ENCODE data around the gene TYW1B. TPM values are rescaled to one million over a fixed set of nuclear protein-coding genes. Genes with fewer than 3 reads are reported as not detected.
"Not testable (repeated sequence)": the region's sequence is repeated elsewhere in the genome, so short reads cannot be mapped to it uniquely, and the experiment has no call there.

TYW1B gene
- total RNA-seq, 1 donor from 2014 or later = 3.4 TPM

DNA sequence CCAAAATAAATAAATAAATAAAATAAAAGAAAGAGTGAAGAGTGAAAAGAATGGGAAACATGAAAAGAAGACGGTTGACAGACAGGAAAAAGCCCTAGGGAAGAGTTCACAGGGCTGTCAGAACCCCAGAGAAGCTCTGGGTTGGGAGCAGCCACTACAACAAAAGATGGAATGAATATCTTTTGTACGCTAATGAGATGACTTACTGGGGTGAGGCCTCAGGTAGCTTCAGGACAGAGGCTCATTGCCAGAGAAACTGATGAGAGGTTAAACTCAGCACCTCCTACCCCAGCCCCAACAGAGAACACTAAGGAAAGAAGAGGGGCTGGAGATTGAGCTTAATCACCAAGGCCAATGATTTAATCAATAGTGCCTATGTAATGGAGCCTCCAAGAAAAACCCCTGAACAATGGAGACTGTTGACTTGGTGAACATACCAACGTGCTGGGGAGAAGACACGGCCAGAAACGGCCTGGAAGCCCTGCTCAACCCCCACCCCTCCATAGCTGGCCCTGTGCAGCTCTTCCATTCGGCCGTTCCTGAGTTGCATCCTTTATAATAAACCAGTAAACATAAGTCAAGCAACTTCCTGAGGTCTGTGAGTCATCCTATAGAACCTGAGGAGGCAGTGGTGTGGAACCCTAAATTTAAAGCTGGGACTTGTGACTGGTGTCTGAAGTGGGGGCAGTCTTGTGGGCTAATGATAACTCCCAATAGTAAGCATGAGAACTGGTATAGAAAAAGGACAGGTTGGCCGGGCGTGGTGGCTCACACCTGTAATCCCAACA is 11.4 kb downstream of the TYW1B start:
- intact Hi-C loops (cut with micrococcal nuclease) = not testable (repeated sequence)

DNA sequence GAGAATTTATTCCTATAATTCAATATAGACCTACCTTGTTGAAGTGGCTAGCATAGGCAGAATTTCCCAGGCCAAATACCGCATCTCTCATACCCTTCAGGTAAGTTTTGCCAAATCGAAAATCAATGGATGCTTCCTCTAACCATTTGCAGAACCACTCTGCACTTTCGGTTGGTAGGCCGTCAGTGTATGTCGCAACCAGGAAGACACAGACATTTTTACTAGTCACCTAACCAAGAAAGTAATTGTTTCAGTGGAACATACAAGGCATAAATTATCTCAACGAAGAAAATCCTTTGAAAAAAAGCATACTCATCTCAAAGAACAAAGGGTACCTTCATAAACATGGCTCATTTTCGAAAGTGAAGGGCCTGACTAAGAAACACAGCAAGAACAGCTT is 17.6 kb downstream of the TYW1B start:
- intact Hi-C loops (cut with micrococcal nuclease) = not testable (repeated sequence)

DNA sequence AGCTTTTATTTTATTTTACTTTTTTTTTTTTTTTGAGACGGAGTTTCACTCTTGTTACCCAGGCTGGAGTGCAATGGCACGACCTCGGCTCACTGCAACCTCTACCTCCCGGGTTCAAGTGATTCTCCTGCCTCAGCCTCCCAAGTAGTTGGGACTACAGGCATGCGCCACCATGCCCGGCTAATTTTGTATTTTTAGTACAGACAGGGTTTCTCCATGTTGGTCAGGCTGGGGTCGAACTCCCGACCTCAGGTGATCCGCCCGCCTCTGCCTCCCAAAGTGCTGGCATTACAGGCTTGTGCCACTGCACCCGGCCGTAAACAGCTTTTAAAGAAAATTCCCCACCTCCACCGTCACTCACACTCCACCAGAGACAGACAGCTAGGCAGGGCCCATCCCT is 19.5 kb downstream of the TYW1B start:
- intact Hi-C loops (cut with micrococcal nuclease) = not testable (repeated sequence)

DNA sequence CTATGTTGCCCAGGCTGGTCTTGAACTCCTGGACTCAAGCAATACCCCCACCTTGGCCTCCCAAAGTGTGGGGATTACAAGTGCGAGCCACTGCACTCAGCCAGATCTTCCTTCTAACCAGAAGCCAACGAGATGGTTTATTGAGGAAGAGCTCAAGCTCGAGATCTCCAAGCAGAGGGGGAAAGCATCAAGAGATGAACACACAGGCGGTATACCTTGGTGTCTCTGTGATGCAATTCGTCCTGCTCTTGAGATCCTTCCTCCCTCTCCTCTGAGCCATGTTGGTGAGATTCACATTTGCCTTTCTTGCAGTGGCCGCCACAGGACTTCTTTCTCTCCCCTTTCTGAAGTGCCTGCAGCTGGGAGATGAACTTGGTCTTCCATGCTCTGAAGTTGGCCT is 21.1 kb downstream of the TYW1B start:
- intact Hi-C loops (cut with micrococcal nuclease) = not testable (repeated sequence)

DNA sequence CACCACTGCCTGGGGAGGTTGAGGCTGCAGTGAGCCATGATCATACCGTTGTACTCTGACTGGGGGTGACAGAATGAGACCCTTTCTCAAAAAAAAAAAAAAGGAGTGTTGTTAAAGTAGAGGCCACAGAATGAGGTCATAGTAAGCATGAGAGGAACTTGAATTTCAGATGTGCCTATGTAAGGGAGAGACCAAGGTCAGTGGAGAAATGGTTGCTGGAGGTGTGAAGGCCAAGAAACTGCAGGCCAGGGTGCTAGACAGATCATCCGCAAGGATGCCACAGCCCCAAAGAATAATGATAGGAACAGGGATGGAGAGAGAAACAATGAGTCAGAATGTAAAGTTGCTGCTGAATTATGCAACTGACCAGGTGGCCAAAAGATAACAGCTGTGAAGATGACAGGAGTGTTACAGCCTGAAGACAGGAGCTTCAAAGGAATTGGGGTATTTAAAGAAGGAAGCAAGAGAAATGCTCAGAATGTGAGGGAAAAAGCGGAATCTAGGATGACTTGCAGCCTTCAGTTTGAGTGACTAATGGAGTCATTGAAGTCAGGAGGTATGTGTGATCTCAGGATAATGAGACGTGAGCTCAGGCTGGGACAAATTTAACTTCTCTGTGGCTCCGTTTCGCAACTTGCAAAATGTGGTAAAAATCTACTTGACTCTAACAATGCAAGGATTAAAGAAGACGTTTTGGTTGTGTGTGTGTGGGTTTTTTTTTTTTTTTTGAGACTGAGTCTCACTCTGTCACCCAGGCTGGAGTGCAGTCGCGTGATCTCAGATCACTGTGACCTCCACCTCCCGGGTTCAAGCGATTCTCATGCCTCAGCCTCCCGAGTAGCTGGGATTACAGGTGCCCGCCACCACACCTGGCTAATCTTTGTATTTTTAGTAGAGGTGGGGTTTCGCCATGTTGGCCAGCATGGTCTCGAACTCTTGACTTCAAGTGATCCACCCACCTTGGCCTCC is 22.2 kb downstream of the TYW1B start:
- intact Hi-C loops (cut with micrococcal nuclease) = no loop called here

DNA sequence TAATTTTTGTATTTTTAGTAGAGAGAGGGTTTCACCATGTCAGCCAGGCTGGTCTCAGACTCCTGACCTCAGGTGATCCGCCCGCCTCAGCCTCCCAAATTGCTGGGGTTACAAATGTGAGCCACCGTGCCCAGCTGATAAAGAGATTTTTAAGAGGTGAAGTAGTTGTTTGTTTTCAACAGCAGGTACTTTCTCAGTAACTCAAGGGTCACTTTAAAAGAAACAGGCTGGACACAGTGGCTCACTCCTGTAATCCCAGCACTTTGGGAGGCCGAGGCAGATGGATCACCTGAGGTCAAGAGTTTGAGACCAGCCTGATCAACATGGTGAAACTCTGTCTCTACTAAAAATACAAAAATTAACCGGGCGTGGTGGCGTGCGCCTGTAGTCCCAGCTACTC is 24.2 kb downstream of the TYW1B start:
- intact Hi-C loops (cut with micrococcal nuclease) = not testable (repeated sequence)

DNA sequence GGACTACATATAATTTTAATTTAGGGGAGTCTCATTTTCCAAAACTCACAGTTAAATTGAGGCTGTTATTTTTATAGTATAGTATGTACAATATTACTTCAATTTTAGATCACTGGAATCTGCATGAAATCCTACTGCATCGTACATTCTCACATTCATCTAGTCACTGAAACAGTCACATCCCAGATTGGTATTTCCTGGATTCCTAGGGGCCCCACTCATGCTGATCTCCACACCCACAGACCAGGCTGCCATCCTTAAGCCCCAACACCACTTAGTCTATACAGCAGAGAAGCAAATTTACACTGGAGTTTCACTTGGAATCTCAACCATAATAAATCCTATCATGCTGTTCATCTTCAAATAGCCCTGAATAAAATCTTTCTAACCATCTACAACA is 26.4 kb downstream of the TYW1B start:
- intact Hi-C loops (cut with micrococcal nuclease) = not testable (repeated sequence)

DNA sequence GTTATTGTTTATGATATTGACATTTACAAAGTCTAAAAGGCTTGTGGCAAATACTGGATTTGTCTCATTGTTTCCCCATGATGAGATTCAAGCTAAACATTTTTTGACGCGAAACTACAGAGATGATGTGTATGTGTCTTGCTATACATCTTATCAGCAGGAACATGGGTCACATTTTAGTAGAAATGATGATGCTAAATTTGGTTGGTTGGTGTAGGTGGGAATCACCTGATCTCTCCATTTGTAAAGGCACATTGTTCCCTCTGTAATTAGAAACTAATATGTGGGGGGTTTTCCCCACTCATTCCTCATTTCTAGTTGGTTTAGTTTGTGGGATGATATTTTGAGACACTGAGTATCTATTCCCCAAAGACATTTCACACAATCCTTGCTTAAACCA is 32.6 kb downstream of the TYW1B start:
- intact Hi-C loops (cut with micrococcal nuclease) = not testable (repeated sequence)

DNA sequence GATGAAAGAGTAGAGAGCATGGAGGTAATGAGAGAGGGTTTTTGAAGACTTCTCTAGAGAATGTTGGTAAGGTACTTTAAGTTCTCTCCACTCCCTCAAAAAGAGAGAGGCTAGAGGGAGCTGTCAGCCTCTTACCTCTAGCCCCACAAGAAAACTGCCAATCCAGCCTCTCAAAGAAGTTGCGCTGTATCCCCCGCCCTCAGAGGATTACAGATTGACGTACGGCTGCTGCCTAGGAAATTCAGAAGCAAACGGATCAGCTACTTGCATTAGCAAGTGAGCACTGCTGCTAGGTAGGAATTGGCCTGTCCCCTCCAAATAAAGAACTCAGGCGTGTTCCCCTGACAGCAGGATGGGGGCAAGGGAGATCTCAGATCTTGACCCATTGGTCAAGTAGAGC is 34.2 kb downstream of the TYW1B start:
- intact Hi-C loops (cut with micrococcal nuclease) = no loop called here

DNA sequence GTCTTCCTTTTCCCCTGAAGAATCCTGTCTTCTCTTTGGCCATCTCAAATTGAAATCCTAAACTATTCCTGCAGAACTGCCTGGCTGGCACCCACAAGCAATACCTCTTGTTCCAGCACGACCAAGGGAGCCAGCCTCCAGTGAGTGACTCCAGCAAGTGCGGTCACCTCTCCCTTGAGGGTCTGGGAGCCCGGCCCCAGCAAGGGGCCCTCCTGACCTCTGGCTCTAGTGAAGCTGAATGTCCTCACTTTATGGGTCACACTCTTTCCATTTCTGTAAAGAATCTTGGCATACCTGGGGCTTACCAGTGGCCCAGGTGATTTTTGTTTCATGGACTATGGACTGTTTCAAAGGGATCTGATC is 37.3 kb downstream of the TYW1B start:
- intact Hi-C loops (cut with micrococcal nuclease) = not testable (repeated sequence)

DNA sequence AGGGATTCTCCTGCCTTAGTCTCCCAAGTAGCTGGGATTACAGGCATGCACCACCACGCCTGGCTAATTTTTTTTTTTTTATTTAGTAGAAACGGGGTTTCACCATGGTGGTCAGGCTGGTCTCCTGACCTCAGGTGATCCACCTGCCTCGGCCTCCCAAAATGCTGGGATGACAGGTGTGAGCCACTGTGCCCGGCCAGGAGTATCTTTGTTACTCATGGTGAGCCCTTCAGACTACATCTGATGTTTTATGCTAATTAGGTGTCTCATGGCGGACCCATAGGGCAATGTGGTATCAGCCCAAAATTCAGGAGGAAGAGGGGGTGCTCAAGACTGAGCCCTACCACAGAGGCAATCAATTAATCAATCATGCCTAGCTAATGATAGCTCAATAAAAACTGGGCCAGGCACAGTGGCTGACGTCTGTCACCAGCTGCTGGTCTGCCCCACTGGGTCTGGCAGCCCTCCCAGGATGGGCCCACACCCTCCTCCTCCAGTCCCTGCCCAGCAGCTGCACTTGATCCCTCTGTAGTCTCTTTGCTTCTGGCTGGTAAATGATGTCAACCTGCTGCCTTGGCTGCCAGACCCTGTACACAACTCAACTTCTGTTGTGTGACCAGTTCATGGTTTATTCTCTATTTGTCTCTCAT is 37.8 kb downstream of the TYW1B start:
- intact Hi-C loops (cut with micrococcal nuclease) = not testable (repeated sequence)

DNA sequence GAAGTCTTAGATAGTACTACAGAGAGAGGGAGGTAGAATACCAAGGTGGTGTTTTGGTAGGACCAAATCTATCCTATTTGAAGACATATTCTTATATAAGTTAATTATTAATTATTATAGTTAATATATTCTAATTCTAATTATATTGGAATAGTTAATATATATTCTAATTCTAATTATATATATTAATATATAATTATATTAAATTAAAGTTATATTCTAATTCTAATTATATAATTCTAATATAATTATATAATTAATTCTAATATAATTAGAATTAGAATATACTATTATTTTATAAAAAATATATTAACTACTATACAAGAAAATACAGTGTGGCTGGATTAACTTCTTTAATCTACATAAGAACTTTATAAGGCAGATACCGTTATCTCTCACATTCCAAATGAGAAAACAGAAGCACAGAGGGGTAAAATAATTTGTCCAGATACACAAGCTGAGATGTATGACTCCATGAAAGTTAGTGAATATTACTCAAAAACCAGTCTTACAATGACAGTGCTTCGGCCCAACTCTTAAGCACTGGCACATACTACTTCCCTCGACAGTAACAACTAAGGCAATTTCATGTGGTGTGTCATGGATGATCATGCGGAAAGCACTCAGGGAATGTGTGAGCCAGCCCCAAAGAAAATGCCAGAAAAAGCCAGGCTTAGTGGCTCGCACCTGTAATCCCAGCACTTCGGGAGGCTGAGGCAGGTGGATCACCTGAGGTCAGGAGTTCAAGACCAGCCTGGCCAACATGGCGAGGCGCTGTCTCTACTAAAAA is 42.6 kb downstream of the TYW1B start:
- intact Hi-C loops (cut with micrococcal nuclease) = no loop called here

DNA sequence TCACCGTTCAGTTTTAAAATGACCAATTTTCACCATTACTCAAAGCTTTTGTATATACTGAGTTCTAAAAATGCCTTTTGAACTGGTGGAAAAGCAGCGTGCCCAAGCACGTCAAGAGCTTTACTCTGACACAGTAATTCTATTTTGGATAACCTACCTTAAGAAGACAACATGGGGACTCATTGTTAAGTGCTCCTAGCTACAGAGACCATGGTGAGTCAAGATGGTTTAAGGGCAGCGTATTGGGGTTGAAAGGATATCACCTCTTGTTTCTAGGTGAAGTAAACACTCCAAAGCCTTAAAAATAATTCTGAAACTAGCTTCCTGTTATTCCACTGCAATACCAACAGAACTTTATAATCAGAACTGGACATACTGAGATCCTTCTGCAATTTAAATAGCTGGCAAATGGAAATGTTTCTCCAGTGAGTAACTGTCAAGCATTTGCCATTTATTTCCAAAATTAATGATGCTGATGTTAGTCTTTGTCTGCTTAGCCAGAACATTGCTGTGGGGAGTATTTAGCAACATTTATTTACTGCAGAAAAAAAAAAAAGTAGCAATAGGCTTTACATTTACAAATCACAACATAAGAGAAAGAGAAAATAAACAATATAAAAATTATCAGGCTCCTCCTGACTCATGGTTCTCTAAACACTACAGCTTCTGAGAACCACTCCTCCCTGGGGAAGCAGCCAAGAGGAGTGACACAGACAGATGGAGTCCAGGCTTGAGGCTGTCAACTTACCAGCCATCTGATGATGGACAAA is 44.2 kb downstream of the TYW1B start:
- intact Hi-C loops (cut with micrococcal nuclease) = not testable (repeated sequence)

DNA sequence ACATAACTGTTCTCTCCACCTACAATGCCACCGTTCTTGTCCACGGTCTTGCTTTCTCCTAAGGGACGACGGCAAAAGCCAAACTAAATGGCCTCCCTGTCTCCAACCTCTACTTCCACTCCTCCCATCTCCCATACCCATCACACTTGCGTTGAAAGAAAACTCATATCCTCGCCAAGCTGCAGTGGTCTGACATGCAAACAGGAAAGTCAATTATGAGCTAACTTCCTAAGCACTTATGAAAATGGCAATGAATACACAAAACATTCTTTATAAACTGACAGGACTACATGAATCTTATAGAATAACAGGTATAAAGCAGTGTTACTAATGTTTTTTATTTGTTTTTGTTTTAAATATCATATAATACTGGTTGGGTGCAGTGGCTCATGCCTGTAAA is 46.4 kb downstream of the TYW1B start:
- intact Hi-C loops (cut with micrococcal nuclease) = no loop called here

DNA sequence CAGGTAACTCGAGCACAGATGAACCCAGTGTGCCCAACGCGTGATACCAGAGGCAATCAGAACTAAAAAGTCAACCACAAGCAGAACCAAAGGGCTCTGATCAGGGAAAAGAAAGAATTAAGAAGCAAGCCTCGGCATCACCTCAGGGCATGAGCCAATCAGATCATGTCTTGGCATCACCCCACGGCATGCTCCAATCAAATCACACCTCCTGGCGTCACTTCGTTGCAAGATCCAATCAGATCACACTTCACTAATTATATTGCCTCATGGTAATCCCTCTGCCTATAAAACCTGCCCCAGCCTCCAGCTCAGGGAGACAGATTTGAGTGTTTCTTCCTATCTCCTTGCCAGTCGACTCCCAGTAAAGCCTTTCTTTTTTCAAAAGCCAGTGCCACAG is 46.8 kb downstream of the TYW1B start:
- intact Hi-C loops (cut with micrococcal nuclease) = no loop called here

DNA sequence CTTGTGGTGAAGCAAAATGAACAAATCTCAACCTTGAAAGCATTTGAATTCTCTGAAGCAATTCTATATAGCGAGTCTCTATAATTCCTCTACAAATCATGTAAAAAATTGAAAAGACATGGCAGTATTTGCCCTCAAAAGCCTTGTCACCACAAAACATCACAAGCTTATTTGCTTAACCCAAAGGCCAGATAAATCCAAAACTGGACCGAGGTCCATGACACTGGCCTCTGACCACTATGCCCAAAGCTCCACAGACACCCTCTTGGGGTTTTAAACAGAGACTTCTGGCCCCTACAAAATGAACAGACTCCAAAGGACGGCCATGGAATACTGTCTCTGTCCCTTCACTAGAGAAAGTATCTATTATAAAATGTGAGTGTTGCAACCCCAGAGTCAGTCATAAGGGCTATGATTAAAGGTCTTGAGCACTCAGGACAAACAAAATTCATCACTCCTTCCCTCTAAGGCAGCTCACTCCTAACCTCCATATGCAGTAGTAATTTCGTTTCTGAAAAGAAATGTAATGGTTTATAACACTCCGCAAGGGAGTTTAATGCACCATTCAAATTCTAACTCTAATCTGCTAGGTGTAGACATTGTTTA is 47.6 kb downstream of the TYW1B start:
- intact Hi-C loops (cut with micrococcal nuclease) = not testable (repeated sequence)

DNA sequence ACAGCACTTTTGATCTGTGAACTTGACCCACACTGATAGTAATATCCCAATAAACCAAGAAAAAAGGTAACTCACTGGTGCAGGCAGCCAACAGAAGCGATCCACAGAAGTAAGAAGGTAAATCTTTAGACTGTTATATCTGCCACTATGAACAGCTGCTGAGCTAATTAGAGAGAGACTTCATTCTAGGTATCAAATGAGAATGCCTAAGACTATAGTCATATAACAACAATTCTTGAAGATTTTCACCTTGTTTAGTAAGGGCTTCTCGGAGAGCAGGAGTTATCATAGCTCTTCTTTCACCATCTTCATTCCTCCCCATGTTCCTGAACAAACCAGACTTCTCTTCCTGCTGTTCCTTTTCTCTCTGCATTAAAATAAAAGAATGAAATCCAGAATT is 50.8 kb downstream of the TYW1B start:
- intact Hi-C loops (cut with micrococcal nuclease) = not testable (repeated sequence)

DNA sequence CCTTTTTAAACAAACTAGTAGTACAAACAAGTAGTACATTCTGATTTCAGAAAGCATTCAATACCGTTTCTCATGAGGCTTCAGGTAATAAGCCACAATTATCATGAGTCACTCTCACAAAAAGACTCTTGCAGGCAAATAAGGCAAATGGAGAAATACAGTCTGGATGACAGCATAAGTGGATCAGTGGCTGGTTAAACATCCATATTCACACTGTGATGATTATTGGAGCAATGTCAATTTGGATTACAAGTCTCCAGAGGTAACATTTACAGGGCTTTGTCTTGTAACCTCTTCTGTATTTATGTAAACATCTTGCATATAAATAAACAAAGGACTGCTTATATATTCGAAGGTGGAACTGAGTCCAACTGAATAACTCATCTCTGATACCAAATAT is 55.4 kb downstream of the TYW1B start:
- intact Hi-C loops (cut with micrococcal nuclease) = not testable (repeated sequence)

DNA sequence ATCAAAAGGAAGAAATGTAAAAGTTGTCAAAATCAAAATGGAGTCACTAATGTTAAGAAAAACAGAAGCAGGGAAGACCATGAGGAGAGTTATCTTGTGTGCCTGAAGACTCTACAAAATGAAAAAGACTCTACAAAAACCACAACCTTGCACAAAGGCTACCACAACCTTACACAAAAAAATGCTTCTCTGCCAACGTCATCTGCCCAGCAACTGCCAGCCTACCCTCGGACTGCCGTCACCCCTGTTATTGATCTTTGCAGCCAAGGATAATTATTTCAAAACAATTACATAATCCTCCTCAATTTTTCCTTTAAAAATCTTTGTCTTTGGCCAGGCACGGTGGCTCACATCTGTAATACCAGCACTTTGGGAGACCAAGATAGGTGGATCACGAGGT is 61.0 kb downstream of the TYW1B start:
- intact Hi-C loops (cut with micrococcal nuclease) = not testable (repeated sequence)

DNA sequence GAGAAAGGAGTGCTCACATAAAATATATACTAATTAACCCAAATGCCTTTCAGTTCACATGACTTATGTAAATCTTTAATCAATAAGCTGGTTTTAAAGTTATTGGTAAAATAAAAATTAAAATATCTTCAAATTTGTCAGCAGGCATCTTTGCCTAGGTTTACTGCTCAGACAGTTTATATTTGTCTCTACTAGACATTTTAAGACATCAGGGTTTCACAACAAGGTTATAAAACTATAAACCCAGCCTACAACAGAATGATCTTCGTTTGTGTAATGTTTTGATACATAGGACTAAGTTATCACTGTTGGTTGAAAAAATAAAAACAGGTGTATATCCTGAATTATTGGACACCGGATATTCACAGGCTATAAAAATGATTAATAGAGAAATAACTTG is 67.4 kb downstream of the TYW1B start:
- intact Hi-C loops (cut with micrococcal nuclease) = no loop called here

Data from T-helper 2 cell treated with Interferon-gamma antibody and Interleukin-4, amounts not matched to agents 100 ng/mL and 5 ng/mL, for 36 hours (primary cell).